Nephron (organoid): Measurements from ENCODE around the gene TNFRSF6B.

Experiments
- H3K27ac Mint-ChIP-seq, 3 experiments: 2 replicates each; pipeline ENCODE4 v1.8.0; 2020; ENCODE audit warnings: mixed read lengths in 3 of 3, mild to moderate bottlenecking in 2 of 3, moderate library complexity in 1 of 3
- H3K27me3 Mint-ChIP-seq: 2 replicates; pipeline ENCODE4 v1.8.0; 2021; ENCODE audit warnings: low read depth, mild to moderate bottlenecking, moderate library complexity, mixed read lengths
- H3K36me3 Mint-ChIP-seq: 2 replicates; pipeline ENCODE4 v1.8.0; 2020; ENCODE audit warnings: low read depth, mixed read lengths
- H3K4me1 Mint-ChIP-seq: 2 replicates; pipeline ENCODE4 v1.8.0; 2020; ENCODE audit warnings: mixed read lengths
- H3K4me3 Mint-ChIP-seq, 3 experiments: 2 replicates each; pipeline ENCODE4 v1.8.0; 2020; ENCODE audit warnings: mild to moderate bottlenecking in 3 of 3, mixed read lengths in 3 of 3, moderate library complexity in 2 of 3
- H3K9me3 Mint-ChIP-seq: 2 replicates; pipeline ENCODE4 v1.8.0; 2020; ENCODE audit warnings: mixed read lengths
- TF ChIP-seq, protein P1 (sequence below), 3 experiments: fragments of 200-600 bp; sonication (generic); IDR thresholded peaks; one replicate each; pipeline ENCODE4 v1.5.0; 2021; ENCODE audit warnings: antibody characterized with exemption in 3 of 3; ENCODE audit not compliant: unreplicated experiment in 3 of 3

TNFRSF6B gene

DNA sequence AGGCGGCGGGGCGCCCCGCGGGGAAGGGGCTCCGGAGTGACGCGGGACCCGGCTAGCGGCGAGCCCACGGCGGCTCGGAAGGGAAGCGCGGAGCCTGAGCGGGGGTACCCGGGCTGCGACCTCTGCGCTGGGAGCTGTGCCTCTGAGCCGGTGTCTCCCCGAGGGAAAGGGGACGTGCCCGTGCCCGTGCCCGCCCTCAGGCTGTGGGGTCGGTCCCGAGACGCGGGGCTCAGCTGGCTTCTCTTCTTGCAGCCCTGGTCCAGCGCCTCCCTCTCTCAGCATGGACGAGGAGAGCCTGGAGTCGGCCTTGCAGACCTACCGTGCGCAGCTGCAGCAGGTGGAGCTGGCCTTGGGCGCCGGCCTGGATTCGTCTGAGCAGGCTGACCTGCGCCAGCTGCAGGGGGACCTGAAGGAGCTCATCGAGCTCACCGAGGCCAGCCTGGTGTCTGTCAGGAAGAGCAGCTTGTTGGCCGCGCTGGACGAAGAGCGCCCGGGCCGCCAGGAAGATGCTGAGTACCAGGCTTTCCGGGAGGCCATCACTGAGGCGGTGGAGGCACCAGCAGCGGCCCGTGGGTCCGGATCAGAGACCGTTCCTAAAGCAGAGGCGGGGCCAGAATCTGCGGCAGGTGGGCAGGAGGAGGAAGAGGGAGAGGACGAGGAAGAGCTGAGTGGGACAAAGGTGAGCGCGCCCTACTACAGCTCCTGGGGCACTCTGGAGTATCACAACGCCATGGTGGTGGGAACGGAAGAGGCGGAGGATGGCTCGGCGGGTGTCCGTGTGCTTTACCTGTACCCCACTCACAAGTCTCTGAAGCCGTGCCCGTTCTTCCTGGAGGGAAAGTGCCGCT, 12.1 kb downstream of the TNFRSF6B start:
- peaks cover 54% of the 10 kb centered on the region for H3K36me3 Mint-ChIP-seq
- peaks cover 15% of the 10 kb centered on the region for H3K4me1 Mint-ChIP-seq
- H3K9me3 Mint-ChIP-seq = peaks cover 7% of the 10 kb centered on the region
- peak overlapping the region; percentile 78 to 85 (median 79) for H3K4me3 Mint-ChIP-seq
- H3K27me3 Mint-ChIP-seq = no peaks in the 10 kb centered on the region
- TF ChIP-seq, protein P1, sequence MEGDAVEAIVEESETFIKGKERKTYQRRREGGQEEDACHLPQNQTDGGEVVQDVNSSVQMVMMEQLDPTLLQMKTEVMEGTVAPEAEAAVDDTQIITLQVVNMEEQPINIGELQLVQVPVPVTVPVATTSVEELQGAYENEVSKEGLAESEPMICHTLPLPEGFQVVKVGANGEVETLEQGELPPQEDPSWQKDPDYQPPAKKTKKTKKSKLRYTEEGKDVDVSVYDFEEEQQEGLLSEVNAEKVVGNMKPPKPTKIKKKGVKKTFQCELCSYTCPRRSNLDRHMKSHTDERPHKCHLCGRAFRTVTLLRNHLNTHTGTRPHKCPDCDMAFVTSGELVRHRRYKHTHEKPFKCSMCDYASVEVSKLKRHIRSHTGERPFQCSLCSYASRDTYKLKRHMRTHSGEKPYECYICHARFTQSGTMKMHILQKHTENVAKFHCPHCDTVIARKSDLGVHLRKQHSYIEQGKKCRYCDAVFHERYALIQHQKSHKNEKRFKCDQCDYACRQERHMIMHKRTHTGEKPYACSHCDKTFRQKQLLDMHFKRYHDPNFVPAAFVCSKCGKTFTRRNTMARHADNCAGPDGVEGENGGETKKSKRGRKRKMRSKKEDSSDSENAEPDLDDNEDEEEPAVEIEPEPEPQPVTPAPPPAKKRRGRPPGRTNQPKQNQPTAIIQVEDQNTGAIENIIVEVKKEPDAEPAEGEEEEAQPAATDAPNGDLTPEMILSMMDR (IDR thresholded peaks at IDR 0.05; ENCODE audit: unreplicated experiment in 3 of 3) = no peak
- H3K27ac Mint-ChIP-seq = no peak overlapping the region

DNA sequence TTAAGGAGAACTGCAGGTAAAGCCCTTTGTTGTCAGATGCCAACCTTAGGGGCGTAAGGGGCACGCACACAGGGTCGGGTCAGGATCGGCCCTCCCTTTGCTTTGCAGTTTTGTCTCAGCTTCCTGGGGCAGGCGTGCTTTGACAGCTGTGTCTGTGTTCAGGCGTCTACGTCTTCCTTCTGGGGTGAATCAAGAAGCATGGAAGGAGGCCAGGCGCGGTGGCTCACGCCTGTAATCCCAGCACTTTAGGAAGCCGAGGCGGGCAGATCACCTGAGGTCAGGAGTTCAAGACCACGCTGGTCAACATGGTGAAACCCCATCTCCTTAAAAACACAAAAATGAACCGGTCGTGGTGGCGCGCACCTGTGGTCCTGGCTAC, 12.7 kb downstream of the TNFRSF6B start:
- peaks cover 9% of the 10 kb centered on the region for H3K9me3 Mint-ChIP-seq
- no peak overlapping the region for H3K27ac Mint-ChIP-seq
- H3K4me1 Mint-ChIP-seq = peaks cover 15% of the 10 kb centered on the region
- peak overlapping the region; percentile 78 to 85 (median 79) for H3K4me3 Mint-ChIP-seq
- no peaks in the 10 kb centered on the region for H3K27me3 Mint-ChIP-seq
- H3K36me3 Mint-ChIP-seq = peaks cover 61% of the 10 kb centered on the region
- TF ChIP-seq, protein P1 (IDR thresholded peaks at IDR 0.05; ENCODE audit: unreplicated experiment in 3 of 3) = no peak

DNA sequence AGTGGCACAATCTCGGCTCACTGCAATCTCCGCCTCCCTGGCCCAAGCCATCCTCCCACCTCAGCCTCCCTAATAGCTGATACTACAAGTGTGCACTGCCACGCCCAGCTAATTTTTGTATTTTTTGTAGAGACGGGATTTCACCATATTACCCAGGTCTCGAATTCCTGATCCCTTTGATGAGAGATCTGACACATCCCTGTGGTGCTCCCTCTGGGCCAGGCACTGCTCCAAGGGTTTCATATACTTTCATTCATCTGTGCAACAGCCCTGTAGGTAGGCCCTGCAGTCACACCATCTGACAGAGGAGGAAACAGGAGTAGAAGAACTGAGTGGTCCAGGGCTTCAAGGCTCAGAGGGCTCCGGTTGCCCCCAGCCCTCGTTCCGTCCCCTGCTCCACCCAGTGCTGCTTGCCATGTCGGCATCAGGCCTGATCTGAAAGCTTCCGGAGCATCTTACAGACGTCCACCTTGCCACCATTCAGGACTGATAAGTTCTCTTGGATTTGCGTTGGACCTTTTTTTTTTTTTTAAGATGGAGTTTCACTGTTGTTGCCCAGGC, 14.7 kb downstream of the TNFRSF6B start:
- Mint-ChIP-seq H3K4me3 (peak overlapping the region; percentile 75 to 91 (median 88)), H3K4me1 (peaks cover 15% of the 10 kb centered on the region), H3K9me3 (peaks cover 21% of the 10 kb centered on the region), H3K27me3 (no peaks in the 10 kb centered on the region), H3K36me3 (peaks cover 71% of the 10 kb centered on the region), H3K27ac (no peak overlapping the region)
- TF ChIP-seq, protein P1 (IDR thresholded peaks at IDR 0.05; ENCODE audit: unreplicated experiment in 3 of 3) = no peak

DNA sequence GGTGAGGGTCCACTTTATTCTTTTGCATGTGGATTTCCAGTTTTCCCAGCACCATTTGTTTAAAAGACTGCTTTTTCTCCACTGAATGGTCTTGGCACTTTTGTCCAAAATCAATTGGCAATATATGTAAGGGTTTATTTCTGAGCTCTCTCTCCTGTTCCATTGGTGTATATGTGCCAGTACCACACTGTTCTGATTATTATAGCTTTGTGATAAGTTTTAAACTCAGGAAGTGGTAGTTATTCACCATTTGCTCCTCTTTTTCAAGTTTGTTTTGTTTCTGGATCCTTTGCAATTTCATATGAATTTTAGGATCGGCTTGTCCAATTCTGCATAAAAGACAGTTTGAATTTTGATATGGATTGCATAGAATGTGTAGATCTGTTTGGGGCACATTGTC, 15.7 kb downstream of the TNFRSF6B start:
- TF ChIP-seq, protein P1 (IDR thresholded peaks at IDR 0.05; ENCODE audit: unreplicated experiment in 3 of 3) = no peak
- peaks cover 10% of the 10 kb centered on the region for H3K4me1 Mint-ChIP-seq
- H3K36me3 Mint-ChIP-seq = peaks cover 75% of the 10 kb centered on the region
- H3K27ac Mint-ChIP-seq = no peak overlapping the region
- peak overlapping the region; percentile 21 to 61 (median 24) for H3K4me3 Mint-ChIP-seq
- no peaks in the 10 kb centered on the region for H3K27me3 Mint-ChIP-seq
- H3K9me3 Mint-ChIP-seq = peaks cover 28% of the 10 kb centered on the region

DNA sequence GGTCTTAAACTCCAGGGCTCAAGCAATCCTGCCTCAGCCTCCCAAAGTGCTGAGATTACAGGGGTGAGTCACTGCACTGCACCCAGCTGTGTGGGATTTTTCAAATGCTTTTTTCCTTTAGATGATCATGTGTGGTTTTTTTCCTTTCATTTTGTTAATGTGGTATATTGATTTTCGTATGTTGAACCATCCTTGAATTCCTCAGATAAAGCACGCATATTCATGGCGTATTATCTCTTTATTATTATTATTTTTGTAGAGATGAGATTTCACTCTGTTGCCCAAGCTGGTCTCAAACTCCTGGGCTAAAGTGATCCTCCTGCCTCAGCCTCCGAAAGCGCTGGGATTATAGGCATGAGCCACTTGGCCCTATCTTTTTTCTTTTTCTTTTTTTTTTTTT, 18.4 kb downstream of the TNFRSF6B start:
- Mint-ChIP-seq H3K36me3 (peaks cover 96% of the 10 kb centered on the region), H3K9me3 (peaks cover 41% of the 10 kb centered on the region), H3K27ac (no peak overlapping the region), H3K4me3 (no peak overlapping the region), H3K4me1 (peaks cover 5% of the 10 kb centered on the region), H3K27me3 (no peaks in the 10 kb centered on the region)
- TF ChIP-seq, protein P1 (IDR thresholded peaks at IDR 0.05; ENCODE audit: unreplicated experiment in 3 of 3) = no peak
